ENCODE data around the gene SEMA3A. TPM values are rescaled to one million over a fixed set of nuclear protein-coding genes. Genes with fewer than 3 reads are reported as not detected.
"Not testable (repeated sequence)": the region's sequence is repeated elsewhere in the genome, so short reads cannot be mapped to it uniquely, and the experiment has no call there.

SEMA3A gene
- total RNA-seq = 1 to 10 TPM in 1 of 2 donors, under 1 TPM in 1; 0.68 to 1.1 TPM

DNA sequence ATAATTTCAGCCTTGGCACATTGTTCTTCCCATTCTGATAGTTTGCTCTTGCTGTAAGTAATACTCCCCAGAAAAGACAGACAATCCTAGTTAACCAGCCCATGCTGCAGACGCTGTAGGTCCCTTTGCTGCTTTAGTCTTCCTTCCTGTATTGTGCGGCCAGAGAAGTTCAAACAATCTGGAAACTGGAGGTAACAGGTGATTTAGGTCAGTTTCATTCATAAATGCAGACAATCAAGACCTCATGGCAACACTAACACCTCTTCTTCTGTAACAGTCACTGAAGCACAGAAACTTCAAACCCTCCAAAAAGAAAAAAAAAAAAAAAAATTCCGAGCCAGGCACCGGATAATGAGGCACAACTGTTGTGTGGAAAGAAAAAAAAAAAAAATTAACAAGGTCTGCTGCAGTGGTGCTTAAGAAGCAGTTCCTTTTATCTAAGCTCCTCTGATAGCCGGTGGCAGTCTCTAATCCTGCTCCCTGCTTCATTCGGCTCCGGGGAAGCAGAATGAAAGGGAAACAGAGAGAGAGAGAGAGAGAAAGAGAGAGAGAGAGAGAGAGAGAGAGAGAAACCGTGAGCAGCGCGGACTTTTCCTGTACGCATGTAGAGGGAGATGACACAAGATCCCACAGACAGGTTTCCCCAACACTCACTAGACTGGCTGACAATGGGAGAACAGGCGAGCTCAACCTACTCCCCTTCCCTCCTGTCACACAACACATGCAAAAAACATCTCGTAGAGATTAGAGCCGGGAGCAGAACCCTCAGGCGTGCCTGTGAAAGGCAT is at the start of gene SEMA3A:
TSS of gene SEMA3A (minus strand) at position 306 of the 788 bp plus-strand sequence. CDS start at position 103, 203 bp downstream.
- peak within 1 kb of the TSS; percentile 71 for H3K4me3 ChIP-seq
- no peaks in the 10 kb centered on the region for H3K9me3 ChIP-seq
- ATAC-seq (ENCODE audit: insufficient number of reproducible peaks, low FRiP score, low read depth) (no peak), DNase-seq (ENCODE audit: low spot score) (no peak)
- H3K27ac ChIP-seq = no peak within 1 kb of the TSS
- H3K36me3 ChIP-seq = no peaks in the 10 kb centered on the region
- H3K4me1 ChIP-seq (ENCODE audit: control insufficient read depth in 1 of 2, low read depth in 2 of 2) = peaks cover 0 to 10% of the 10 kb centered on the region in 2 donors
- TF ChIP-seq, protein P1, sequence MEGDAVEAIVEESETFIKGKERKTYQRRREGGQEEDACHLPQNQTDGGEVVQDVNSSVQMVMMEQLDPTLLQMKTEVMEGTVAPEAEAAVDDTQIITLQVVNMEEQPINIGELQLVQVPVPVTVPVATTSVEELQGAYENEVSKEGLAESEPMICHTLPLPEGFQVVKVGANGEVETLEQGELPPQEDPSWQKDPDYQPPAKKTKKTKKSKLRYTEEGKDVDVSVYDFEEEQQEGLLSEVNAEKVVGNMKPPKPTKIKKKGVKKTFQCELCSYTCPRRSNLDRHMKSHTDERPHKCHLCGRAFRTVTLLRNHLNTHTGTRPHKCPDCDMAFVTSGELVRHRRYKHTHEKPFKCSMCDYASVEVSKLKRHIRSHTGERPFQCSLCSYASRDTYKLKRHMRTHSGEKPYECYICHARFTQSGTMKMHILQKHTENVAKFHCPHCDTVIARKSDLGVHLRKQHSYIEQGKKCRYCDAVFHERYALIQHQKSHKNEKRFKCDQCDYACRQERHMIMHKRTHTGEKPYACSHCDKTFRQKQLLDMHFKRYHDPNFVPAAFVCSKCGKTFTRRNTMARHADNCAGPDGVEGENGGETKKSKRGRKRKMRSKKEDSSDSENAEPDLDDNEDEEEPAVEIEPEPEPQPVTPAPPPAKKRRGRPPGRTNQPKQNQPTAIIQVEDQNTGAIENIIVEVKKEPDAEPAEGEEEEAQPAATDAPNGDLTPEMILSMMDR (IDR thresholded peaks at IDR 0.05) = no peak
- no peaks in the 10 kb centered on the region for H3K27me3 ChIP-seq (replicated peaks; ENCODE audit: insufficient read depth)

DNA sequence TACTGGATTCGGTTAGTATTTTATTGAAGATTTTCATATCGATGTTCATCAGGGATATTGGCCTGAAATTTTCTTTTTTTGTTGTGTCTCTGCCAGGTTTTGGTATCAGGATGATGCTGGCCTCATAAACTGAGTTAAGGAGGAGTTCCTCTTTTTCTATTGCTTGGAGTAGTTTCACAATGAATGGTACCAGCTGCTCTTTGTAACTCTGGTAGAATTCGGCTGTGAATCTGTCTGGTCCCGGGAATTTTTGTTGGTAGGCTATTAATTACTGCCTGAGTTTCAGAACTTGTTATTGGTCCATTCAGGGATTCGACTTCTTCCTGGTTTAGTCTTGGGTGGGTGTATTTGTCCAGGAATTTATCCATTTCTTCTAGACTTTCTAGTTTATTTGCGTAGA is 48.4 kb upstream of the SEMA3A start:
- not testable (repeated sequence) for H3K4me3 ChIP-seq; H3K9me3 ChIP-seq; ATAC-seq (ENCODE audit: insufficient number of reproducible peaks, low FRiP score, low read depth); H3K4me1 ChIP-seq (ENCODE audit: control insufficient read depth in 1 of 2, low read depth in 2 of 2); H3K27me3 ChIP-seq (replicated peaks; ENCODE audit: insufficient read depth); DNase-seq (ENCODE audit: low spot score); H3K36me3 ChIP-seq; H3K27ac ChIP-seq

DNA sequence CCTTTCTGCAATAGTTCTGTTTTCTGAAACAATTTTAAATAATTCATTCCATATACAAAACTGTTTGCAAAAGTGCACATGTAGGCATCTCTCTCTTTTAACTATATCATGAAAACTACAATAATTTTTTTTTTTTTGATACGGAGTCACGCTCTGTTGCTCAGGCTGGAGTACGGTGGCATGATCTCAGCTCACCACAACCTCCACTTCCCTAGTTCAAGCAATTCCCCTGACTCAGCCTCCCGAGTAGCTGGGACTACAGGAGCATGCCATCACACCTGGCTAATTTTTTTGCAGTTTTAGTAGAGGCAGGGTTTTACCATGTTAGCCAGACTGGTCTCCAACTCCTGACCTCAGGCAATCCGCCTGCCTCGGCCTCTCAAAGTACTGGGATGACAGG is 44.0 kb upstream of the SEMA3A start:
- DNase-seq (ENCODE audit: low spot score) (no peak), ATAC-seq (ENCODE audit: insufficient number of reproducible peaks, low FRiP score, low read depth) (no peak)
- H3K4me3 ChIP-seq = no peak overlapping the region
- H3K36me3 ChIP-seq = no peaks in the 10 kb centered on the region
- no peaks in the 10 kb centered on the region for H3K9me3 ChIP-seq
- TF ChIP-seq, protein P1 (IDR thresholded peaks at IDR 0.05) = no peak
- H3K4me1 ChIP-seq (ENCODE audit: control insufficient read depth in 1 of 2, low read depth in 2 of 2) = no peaks in the 10 kb centered on the region
- no peak overlapping the region for H3K27ac ChIP-seq
- H3K27me3 ChIP-seq (replicated peaks; ENCODE audit: insufficient read depth) = no peaks in the 10 kb centered on the region

DNA sequence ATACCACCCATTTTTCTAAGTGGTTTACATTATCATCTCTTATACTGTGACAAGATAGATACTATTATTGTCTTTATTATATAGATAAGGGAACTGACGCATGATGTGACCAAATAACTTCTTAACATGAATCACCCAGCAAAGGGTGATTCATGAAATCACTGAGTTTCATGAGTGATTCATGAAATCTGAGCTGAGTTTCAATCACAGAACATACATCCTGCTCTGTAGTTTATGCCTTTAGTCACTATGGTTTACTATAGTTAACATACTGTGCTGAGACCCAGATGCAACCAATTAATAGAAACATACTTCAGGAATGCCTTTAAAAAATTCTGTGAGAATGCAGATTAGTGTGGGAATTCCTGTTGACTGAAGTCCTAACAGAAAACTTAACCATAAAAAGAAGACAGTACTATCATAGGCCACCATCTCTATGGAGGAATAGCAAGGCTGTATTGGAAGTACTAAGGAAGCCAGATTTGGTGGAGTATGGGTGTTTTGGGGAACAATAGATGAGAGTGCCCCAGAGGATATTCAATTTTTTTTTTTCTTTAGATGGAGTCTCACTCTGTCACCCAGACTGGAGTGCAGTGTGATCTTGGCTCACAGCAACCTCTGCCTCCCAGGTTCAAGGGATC is 43.1 kb upstream of the SEMA3A start:
- no peaks in the 10 kb centered on the region for H3K36me3 ChIP-seq
- H3K9me3 ChIP-seq = no peaks in the 10 kb centered on the region
- DNase-seq (ENCODE audit: low spot score) (no peak), ATAC-seq (ENCODE audit: insufficient number of reproducible peaks, low FRiP score, low read depth) (no peak)
- no peak overlapping the region for H3K4me3 ChIP-seq
- peaks cover 0 to 3% of the 10 kb centered on the region in 2 donors for H3K4me1 ChIP-seq (ENCODE audit: control insufficient read depth in 1 of 2, low read depth in 2 of 2)
- TF ChIP-seq, protein P1 (IDR thresholded peaks at IDR 0.05) = no peak
- H3K27me3 ChIP-seq (replicated peaks; ENCODE audit: insufficient read depth) = no peaks in the 10 kb centered on the region
- no peak overlapping the region for H3K27ac ChIP-seq

- H3K36me3 ChIP-seq = no peaks in the 10 kb centered on the region
- peaks cover 3 to 7% of the 10 kb centered on the region in 2 donors for H3K4me1 ChIP-seq (ENCODE audit: control insufficient read depth in 1 of 2, low read depth in 2 of 2)
- no peak overlapping the region for H3K27ac ChIP-seq
- no peak overlapping the region for H3K4me3 ChIP-seq
- H3K9me3 ChIP-seq = no peaks in the 10 kb centered on the region
- ATAC-seq (ENCODE audit: insufficient number of reproducible peaks, low FRiP score, low read depth) (no peak), DNase-seq (ENCODE audit: low spot score) (no peak)
- no peaks in the 10 kb centered on the region for H3K27me3 ChIP-seq (replicated peaks; ENCODE audit: insufficient read depth)
- TF ChIP-seq, protein P1 (IDR thresholded peaks at IDR 0.05) = no peak
These were observed 41.8 kb upstream of the SEMA3A start for GRCh38 chr7:84236398-84236797.
